HG03066 (cell line): ENCODE results near the gene VCP.
A peak's percentile ranks its signal among the peaks of the same experiment; 100 is the strongest.

ENCODE experiments used
- ATAC-seq: cut with Tn5 transposase; IDR thresholded peaks from one replicate; pipeline ENCODE4 v1.9.1; 2021; ENCODE audit warnings: low read depth; ENCODE audit not compliant: unreplicated experiment

The VCP gene

DNA sequence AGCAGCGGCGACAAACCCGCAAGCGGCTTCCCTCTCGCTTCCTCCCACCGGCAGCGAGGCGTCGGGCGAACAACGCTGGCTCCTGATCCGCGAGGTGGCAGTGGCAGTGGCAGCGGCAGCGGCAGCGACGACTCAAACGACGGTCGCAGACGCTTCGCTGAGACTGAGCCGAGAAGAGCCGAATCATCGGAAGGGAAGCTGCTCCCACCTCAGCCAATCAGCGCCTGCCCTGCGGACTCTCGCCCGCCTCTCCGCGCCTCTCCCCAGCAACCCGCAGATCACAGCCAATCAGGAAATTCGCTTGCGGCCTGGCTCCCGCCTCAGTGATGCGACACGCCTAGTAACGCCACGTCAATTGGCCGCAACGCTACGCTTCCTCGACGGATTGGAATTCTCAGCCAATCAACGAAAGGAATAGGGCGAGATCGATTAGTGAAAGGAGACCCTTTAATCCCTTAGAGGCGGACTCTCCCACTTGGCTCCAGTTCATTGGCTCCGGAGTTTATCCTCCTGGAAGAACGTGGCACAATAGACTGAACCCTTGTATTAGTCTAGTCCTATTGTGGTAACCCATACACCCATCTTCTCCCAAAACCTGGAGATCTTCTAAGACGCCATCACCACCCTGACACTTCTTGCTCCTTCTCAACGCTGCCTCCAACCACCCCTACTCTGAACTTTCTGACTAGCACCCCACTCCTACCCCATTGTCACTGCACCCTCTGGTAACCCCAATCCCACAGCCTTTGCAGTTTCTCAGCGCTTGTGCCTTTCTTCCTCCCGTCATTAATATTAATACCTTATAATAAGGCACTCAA is at the start of gene VCP:
Gene VCP (minus strand): TSS at position 165 of the 818 bp plus-strand sequence. CDS start 272 bp downstream, outside the sequence.
- peak; percentile 82 for ATAC-seq

- ATAC-seq: peak; percentile 52
Measured at GRCh38 chr9:35116898-35117551, 44.6 kb upstream of the VCP start.

DNA sequence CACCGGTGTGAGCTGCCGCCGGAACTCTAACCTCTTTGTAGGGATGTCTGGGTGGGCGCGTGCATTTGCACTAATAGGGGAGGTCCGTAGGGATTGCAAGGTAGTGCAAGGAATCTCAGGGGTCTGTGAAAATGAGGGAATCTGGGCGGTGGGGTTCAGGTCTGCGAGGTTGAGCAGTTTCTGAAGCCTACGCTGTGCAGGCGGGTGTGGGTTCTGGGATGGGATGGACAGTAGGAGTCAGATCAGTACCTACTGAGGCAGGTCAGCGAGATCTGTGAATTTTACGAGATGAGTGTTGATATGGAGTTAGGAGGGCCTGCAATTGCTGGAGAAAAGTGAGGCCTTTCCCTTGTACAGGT is 44.1 kb upstream of the VCP start:
- no peak for ATAC-seq

GRCh38 chr9:35115680-35116538 is 43.5 kb upstream of the VCP start, which contains the start of gene ATOSB:
Gene ATOSB, minus strand, starts transcription at chr9:35115862. Its CDS starts 7,588 bp downstream, at chr9:35108274.
- ATAC-seq: peak; percentile 63

- ATAC-seq: no peak
Measured at GRCh38 chr9:35114840-35115628, 42.6 kb upstream of the VCP start.

- no peak for ATAC-seq
Measured at GRCh38 chr9:35114113-35114839, 41.9 kb upstream of the VCP start.

DNA sequence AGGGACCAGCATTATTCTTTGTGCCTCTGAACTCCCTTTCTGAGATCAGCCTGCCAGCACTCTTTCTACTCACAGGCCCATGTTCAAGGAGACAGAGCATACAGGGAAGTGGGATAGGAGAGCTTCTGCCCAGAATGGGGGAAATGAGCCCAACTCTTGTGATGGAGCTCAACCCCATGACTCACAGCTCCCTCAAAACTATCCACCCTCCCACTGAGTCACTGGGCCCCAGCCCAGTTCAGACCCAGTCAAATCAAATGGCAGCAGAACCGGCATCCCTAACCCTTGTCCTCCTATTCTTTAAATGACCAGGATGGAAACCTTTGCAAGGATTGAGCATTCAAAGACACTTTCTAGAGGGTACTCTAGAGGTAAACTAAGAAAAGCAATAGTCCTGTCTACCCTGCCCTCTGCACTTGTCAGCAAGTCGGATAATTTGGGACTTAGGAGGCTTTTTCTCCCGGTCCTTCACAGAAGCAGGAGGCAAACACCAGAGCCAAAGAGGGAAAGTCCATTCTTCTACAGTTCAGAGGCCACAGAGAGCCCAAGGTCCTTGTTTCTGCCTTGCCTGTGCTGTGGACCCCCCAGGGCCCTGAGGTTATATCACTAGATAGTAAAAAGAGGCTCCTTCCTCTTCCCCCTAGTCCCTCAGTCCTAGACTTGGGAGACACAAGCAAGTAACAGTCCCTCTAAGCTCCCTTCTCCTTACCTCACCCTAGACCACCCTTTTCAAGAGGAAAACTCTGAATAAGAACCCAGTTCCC is 40.0 kb upstream of the VCP start:
- ATAC-seq: no peak

DNA sequence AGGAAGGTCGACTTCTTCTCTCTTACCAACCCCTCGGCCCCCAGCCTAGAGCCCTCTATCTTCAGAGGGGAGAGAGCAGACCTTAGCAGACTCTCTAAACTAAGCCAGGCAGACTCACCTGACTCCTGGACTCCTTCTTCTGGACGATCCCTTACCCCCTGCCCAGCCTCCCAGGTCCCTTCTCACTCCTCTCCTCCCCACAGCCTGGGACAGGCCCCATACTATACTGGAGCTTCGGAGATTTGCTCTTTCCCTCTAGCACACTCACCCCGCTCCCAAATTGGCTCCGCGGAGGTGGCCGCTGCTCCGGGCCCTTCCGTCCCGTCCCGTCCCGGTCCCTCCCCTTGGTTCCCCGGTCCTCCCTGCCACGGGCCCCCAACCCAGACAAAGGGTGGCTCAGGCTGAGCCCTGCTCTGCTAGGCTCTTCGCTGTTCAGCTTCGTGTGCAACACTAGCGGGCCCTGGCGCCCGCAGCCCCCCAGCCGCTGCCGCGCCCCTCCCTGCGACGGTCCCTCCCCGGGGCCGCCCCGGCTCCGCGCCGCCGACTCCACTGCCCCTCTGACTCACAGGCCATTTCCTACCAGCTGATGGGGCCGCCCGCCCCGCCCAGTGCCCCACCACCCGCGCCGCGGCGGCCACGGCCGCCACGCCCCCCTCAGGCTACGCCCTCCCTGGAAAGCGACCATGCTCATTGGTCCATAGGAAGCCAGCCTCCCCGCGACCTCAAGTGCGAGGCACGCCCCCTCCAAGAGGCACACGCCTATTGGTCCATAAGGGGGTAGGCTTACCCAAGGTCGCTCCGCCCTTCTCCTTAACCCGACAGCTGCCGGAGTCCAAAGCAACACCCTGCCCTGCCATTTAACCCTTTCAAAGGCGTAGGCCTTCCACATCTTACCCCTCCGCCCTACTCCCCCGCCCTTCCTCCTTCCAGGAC is 38.8 kb upstream of the VCP start:
- ATAC-seq: peak; percentile 56

- ATAC-seq: no peak
Measured at GRCh38 chr9:35110327-35110761, 37.9 kb upstream of the VCP start.

DNA sequence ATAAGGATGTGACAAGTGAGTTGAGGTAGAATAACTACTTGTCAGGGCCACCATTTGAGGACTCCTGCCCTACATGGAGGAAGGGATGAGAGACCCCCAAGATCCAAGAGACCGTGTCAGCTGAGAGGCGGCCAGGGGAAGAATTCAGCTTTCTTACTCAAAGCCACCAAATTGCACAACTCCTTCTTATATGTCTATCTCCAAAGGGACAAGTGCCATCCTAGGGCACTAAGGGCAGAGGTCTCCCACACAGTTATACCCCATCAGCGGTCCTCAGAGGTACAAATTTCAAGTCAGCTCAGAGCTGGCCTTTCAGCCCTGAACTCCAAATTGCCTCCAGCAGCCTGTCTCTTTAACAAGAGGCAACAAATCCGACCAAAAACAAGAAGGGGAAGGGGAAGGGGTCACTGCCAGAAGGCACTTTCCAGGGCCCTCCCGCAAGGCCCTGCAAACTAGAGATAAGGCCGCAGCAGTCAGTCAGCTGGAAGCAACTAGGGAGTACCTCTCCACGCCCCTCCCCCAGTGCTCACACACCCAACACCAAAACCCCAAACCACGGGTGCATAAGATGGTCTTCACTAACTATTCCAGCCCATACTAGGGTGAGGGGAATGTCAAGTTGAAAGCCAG is 36.6 kb upstream of the VCP start:
- ATAC-seq: no peak

- ATAC-seq: no peak
Measured at GRCh38 chr9:35108461-35108860, 36.0 kb upstream of the VCP start.

GRCh38 chr9:35107297-35108290 is 35.2 kb upstream of the VCP start:
- ATAC-seq: no peak

- no peak for ATAC-seq
Measured at GRCh38 chr9:35106343-35106730, 33.9 kb upstream of the VCP start.

DNA sequence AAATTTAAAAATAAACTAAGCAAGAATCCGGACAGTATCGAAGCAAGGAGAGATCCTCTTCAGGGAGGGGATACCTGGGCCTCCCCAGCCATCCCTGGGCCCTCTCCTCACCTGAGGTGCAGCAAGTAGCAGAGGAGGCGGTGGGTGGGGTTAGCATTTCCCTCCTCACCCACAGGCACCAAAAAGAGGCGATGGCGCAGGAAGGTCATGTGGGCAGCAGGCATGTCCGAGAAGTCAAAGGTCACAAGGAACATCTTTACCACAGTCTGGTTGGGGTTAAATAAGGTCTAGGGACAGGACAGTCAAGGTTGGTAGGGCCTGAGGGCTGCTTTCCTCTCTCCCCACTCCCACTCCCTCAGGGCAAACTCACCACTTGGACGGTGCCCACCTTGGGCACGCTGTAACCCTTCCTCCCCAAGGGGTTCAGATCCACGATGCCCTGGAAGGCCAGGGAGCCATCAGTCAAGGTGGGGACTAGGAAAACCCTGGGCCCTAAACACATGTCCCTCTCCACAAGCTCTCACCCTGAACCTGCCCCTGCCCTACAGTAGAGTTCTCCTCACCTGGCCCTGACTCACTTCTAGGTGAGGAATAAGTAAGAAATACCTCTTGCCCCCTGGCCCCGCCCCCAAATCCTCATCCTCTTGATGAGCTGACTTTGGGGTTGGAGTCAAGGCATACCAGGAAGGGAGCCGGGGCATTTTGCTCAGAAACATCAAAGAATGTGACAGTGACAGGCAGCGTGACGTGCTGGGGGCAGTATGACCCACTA is 33.3 kb upstream of the VCP start:
- no peak for ATAC-seq

GRCh38 chr9:35105126-35105525 is 32.7 kb upstream of the VCP start:
- no peak for ATAC-seq
